HG02588 (cell line): ENCODE results near the gene PLCB4.

ENCODE experiments used
- ATAC-seq: cut with Tn5 transposase; IDR thresholded peaks from one replicate; pipeline ENCODE4 v1.9.1; 2021; ENCODE audit warnings: mild to moderate bottlenecking, moderate library complexity; ENCODE audit not compliant: unreplicated experiment

The PLCB4 gene

GRCh38 chr20:9256393-9256792 lies 187.5 kb downstream of the PLCB4 start:
- no peak for ATAC-seq

- ATAC-seq, result no peak
Measured at GRCh38 chr20:9258901-9259300, 190.0 kb downstream of the PLCB4 start.

- no peak for ATAC-seq
Measured at GRCh38 chr20:9260027-9260426, 191.1 kb downstream of the PLCB4 start.

- no peak for ATAC-seq
Measured at GRCh38 chr20:9261781-9262180, 192.9 kb downstream of the PLCB4 start.

GRCh38 chr20:9262653-9263194 lies 193.8 kb downstream of the PLCB4 start:
- ATAC-seq, result no peak

GRCh38 chr20:9269280-9269971 lies 200.5 kb downstream of the PLCB4 start:
- ATAC-seq, result no peak

- ATAC-seq, result no peak
Measured at GRCh38 chr20:9270831-9271230, 201.9 kb downstream of the PLCB4 start.

- no peak for ATAC-seq
Measured at GRCh38 chr20:9276966-9277468, 208.1 kb downstream of the PLCB4 start.

GRCh38 chr20:9279918-9280401 lies 211.1 kb downstream of the PLCB4 start:
- no peak for ATAC-seq

GRCh38 chr20:9280666-9281065 lies 211.8 kb downstream of the PLCB4 start:
- ATAC-seq, result no peak

GRCh38 chr20:9281803-9282202 lies 212.9 kb downstream of the PLCB4 start:
- ATAC-seq, result no peak

- ATAC-seq, result no peak
Measured at GRCh38 chr20:9285617-9286016, 216.7 kb downstream of the PLCB4 start.

- ATAC-seq, result no peak
Measured at GRCh38 chr20:9286501-9287461, 217.9 kb downstream of the PLCB4 start.

GRCh38 chr20:9287826-9288225 lies 218.9 kb downstream of the PLCB4 start:
- ATAC-seq, result no peak

- ATAC-seq, result no peak
Measured at GRCh38 chr20:9290331-9290730, 221.4 kb downstream of the PLCB4 start.

- no peak for ATAC-seq
Measured at GRCh38 chr20:9293145-9293544, 224.3 kb downstream of the PLCB4 start.

GRCh38 chr20:9294041-9294440 lies 225.2 kb downstream of the PLCB4 start:
- ATAC-seq, result no peak

GRCh38 chr20:9298906-9299305 lies 230.0 kb downstream of the PLCB4 start:
- no peak for ATAC-seq

GRCh38 chr20:9300080-9300479 lies 231.2 kb downstream of the PLCB4 start:
- ATAC-seq, result no peak

- ATAC-seq, result no peak
Measured at GRCh38 chr20:9300534-9300933, 231.6 kb downstream of the PLCB4 start.
